GM18907 (cell line): ENCODE data around the gene CCDC134.

Experiments
- ATAC-seq: cut with Tn5 transposase; IDR thresholded peaks from one replicate; pipeline ENCODE4 v1.9.1; 2021; ENCODE audit warnings: mild to moderate bottlenecking, moderate library complexity; ENCODE audit not compliant: unreplicated experiment

Gene CCDC134

DNA sequence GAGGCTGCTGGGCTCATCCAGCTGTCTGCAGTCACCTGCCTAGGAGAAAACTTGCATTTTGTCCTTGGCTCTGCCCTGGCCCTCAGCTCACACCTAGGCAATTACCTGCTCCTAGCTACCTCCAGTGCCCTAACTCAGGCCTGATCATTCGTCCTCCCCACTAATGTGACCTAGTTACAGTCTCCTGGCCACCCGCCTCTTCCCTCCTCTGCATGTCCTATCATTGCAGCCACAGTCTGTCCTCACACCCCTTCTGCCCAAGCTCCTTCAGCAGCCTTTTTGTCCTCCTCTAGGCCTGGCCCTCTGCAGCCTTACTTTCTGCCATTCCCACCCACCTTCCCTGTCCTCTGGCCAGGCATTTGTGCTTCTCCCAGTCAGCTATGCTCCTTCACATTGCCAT, 17.7 kb upstream of the CCDC134 start:
- no peak for ATAC-seq

DNA sequence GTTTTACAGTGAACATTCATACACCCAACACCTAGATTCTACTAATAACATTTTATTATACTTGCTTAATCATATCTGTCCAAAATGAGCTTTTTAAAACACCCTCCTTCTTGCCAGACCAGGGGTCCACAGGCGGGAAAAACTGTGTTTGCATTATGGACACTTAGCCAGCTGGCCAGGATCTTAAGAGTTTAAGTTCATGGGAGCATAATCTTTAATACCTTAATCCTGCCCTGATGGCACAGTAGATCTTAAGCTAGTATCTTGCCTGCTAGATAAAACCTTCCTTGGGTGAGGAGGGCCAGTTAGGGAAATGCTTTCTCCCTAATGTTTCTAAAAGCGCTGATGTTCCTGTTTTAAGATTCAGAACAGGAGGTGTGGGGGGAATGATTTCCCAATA, 13.1 kb upstream of the CCDC134 start:
- no peak for ATAC-seq

DNA sequence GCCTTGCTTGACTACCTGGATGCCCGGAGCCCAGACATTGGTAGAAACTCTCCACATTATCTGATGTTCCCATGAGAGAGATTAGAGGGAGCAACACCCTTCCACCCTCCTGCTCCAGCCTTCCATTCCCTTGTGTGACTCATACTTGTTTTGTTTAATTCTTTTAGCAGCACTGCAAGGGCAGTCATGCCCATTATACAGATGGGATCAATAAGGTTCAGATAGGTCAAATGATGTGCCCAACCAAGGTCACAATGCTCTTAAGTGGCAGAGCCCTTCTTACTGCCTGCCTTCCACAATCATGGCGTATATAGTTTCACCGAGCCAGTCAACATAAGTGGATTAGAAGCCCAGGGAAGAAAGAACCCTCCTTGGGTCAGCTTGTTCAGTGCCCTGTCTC, 6.6 kb upstream of the CCDC134 start:
- ATAC-seq = no peak

DNA sequence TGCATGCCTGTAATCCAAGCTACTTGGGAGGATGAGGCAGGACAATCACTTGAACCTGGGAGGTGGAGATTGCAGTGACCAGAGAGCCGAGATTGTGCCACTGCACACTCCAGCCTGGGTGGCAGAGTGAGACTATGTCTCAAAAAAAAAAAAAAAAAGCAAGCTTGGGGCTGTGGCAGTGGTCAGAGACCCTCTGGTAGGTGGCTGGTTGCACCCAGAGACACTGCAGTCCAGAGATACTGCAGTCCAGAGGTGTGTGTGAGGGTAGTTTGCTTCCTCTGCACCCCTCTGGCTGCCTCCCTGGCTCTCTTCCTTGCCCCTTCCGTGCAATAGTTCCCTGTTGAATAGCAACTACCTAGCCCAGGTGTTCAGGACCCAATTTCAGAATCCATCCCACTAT, 1.7 kb upstream of the CCDC134 start:
- ATAC-seq = no peak

DNA sequence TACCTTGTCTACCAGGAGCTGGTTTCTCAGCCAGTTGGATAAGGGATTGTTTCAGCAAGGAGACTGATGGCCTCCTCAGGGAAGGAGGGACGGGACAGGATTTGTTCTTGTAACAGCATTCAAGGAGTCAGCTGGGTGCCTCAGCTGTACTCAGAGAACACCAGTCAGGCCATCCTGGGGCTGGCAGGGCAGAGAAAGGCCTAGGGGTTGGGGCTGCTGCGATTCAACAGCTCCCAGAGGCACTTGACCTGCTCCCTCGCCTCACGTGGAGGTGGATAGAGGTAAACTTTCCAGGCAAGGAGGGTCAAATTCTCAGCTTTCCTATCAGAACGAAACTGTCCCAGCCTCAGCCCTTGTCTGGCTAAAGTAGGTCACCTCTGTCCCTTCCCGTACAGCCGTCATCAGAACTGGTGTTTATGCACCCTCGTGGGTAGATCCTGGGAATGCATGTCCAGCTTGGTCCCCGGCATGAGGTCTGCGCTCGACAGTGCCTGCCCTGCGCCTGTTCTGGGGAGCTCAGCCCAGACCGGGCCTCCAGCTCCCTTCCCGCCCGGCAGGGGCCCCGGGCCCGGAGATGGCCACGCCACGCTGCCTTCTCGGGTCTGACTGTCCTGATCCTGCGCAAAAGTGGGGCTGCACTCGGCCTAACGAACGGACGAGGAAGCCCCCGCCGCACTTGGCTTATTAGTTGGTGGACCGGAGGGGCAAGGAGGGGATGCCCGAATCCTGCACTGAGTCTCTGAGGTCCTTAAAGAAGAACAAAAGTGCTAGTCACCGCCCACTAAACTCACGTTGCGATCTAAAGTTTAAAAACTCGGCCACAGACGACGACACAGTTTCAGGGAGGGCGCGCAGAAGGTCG, 762 bp upstream of the CCDC134 start:
- peak; percentile 19 for ATAC-seq

DNA sequence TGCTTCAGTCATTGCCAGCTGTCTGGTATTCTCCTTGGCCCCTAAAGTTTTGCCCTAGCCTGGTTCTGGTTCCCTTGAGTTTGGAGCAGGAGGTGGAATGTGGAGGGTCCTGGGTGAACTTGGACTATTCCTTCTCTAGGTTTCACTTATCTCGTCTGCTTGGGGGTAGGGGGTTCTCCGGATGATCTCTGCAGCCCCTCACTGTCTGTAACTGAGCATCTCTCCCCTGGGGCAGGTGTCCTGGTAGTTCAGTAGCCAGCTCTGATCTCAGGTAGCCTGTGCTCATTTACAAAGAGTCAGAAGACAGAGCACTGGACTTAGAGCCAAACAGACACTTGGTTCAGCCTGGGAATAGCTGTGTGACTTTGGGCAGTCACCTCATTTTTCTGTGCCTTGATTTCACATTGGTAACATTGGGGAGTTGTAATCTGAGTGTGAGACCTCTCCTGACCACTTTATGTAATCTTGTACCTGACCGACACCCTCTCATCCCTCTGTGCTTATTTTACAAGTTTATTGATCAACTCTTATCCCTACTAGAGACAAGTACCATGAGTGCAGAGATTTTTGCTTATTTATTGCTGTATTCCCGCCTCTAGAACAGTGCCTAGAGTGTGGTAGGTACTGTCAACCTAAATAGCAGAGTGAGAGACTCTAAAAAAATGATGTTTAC, 804 bp downstream of the CCDC134 start:
- no peak for ATAC-seq

DNA sequence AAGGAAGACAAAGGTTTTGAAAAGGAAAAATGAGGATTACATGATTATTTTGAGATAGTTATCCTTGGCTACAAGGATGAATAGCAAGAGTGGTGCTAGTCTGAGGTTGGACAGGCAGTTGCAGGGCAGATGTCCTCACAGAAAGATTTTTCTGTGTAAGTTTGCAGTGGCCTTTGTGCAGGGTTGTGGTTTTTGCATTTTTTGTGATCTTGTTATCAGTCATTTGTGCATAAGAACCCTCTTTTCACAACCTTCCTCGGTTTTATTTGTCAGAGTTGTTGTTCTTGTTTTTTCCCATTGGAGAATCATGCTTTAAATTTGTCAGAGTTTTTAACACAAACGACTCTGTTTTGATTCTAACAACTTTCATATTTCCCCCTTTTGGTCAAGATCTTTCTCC, 1.4 kb downstream of the CCDC134 start:
- ATAC-seq = no peak

DNA sequence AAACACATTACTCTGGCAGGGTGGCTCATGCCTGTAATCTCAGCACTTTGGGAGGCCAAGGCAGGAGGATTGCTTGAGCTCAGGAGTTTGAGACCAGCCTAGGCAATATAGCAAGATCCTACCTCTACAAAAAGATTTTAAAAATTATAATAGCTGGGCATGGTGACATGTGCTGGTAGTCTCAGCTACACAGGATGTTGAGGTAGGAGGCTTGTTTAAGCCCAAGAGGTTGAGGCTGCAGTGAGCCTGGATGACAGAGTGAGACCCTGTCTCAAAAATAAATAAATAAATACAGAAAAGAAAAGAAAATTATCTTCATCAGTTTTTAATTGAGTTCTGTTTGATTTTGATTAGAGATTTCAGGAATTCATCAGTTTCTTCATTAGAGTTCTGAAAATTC, 5.2 kb downstream of the CCDC134 start:
- no peak for ATAC-seq

DNA sequence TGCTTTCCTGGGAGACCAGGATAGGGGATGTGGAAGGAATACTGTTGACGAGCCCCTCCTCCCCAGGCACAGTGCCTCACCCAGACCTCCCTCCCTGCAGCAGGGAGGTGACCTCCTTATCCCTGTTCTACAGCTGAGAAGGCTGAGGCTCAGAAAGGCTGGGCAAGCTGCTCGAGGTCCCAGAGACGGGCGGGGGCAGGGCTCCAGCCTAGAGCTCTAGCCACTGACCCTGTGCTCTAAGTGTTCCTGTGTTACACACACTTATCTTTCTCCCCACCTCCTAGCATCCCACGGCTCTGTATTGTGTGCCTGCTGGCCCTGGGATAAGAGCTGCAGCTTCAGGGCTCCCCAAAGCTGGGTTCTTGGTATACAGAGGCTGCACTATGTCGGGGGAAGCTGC, 7.9 kb downstream of the CCDC134 start:
- ATAC-seq = no peak

DNA sequence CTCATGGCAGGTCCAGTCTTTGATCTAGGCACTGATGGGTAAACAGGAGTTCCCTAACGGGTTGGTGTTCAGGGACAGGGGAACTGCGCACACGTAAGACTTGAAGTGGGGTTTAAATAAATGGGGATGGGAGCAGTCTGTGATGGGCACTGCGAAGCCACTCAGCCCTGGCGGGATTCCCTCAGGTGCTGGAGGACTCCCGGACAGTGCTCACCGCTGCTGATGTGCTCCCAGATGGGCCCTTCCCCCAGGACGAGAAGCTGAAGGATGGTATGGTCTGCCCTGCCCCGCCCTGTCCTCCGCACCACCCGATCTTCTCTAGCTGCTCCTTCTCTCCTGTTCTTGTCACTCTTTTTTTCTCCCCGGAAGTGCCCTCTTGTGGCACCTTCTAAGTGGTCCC, 9.5 kb downstream of the CCDC134 start:
- ATAC-seq = no peak

DNA sequence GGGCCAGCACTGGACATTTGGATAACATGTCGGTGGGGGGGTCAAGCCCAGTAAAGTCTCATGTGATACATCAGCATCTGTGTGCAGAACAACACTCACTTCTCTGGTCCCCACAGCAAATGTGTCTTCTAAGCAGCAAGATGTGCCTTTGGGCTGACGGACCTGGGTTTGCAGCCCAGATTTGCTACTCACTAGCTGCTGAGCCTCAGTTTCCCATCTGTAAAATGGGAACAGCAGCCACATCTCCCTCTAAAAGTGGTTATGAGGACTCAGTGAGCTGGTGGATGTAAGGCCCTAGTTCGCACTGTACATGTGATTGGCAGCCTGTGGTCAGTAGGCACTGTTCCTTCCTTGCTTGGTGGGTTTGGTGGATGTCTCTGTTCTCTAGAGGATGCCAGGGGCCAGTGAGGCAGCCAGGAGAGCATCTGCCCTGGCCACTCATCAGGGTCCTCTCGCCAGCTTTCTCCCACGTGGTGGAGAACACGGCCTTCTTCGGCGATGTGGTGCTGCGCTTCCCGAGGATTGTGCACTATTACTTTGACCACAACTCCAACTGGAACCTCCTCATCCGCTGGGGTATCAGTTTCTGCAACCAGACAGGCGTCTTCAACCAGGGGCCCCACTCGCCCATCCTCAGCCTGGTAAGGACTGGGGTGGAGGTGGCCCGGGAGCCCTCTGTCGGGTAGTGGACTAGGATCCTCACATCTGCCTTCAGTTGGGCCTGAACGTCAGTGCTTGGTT, 12.5 kb downstream of the CCDC134 start:
- ATAC-seq = no peak

DNA sequence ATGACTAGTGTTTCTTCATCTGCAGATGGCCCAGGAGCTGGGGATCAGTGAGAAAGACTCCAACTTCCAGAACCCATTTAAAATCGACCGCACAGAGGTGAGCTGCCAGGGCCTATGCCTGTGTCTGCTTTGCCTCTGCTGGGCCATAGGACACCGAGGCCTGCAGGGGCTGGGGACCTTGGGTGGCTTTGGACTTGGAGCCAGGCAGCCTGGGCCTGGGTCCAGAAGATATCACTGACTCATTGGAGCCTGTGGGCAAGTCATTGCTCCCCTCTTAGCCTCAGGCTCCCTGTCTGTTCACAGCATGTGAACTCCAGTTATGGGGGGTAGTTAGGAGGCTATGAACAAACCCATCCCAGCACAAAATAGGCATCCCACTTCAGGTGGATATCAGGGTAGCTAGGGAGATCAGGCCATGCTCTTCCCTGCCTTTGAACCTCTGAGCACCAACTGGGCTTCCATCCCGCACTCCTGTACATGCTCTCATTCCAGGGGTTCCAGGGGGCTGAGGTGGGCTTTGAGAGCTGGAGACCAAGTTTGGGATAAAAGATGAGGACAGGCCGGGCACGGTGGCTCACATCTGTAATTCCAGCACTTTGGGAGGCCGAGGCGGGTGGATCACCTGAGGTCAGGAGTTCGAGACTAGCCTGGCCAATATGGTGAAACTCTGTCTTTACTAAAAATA, 13.4 kb downstream of the CCDC134 start:
- ATAC-seq = no peak

DNA sequence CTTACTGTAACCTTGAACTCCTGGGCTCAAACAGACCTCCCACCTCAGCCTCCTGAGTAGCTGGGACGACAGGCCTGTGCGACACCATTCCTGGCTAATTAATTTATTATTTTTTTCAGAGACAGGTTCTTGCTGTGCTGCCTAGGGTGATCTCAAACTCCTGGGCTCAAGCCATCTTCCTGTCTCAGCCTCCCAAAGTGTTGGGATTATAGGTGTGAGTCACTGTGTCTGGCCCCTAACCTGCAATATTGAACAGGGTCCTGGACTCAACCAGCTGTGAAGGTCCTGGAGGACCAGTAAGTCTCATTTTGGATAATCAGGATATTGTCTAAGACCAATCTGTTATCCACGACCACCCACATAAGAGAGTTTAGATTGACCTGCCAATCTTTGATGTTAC, 15.2 kb downstream of the CCDC134 start:
- no peak for ATAC-seq

DNA sequence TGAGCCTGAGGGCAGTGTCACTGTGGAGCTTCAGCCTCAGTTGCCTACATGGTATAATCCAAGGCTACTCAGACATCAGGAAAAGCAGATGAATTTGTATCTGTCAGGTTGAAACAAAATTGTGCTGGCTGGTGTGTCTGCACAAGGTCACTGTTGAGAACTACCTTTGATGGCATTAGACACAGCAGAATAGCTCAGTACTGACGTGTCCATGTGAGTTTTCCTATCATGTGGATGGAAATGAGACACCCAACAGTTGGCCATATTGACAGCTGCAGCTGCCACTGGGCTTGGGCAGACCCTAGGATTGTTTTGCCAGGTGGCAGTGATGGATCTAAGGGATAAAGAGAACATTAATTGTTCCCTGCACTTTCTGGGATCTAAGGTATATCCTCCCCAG, 15.8 kb downstream of the CCDC134 start:
- no peak for ATAC-seq

DNA sequence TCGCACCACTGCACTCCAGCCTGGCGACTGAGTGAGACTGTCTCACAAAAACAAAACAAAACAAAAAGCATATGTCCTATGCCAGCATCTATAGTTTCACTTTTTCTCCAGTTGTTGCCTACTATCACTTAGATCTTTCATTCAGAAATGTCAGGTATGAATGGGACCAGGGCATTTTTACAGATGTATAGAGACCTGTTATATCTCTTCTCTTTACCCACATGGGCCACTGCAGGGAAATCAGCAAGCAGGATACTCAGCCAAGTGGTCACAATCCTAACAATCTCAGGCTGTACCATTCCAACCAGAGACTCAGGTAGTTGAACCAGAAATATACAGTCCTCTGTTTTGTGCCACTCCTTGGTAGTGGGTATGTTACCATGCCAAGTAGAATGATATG, 16.4 kb downstream of the CCDC134 start:
- ATAC-seq = no peak

DNA sequence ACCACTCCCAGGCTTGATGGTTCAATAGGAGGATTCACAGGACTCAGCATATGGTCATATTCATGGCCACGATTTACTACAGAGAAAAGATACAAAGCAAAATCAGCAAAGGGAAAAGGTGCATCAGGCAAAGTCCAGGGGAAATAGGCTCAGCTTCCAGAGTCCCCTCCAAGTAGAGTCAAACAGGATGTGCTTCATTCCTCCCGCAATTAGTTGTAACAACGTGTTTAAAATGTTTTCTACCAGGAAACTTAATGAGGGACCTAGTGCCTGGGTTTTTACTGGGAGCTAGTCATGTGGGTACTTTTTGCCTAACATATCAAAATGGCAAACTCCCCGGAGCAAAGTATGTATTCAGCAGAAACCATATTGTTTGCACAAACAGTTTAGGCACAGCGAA, 17.5 kb downstream of the CCDC134 start:
- ATAC-seq = no peak

DNA sequence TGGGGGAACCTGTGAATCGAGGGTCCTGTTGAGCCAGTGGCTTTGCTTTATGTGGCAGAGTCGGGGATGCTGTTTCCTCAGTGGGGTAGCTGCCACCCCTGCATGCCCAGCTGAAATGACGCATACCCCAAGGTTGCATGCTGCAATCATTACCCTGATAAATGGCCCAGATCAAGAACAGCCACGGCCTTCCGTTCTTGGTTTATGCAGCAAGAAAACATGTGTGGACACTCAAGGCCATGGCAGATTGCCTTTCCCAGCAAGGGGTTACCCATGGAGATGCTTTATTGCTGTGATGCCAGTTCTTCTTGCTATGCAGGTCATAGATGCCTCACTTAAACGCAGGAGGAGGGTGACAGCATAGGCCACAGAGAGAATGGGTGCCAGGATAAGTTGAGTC, 18.1 kb downstream of the CCDC134 start:
- no peak for ATAC-seq

DNA sequence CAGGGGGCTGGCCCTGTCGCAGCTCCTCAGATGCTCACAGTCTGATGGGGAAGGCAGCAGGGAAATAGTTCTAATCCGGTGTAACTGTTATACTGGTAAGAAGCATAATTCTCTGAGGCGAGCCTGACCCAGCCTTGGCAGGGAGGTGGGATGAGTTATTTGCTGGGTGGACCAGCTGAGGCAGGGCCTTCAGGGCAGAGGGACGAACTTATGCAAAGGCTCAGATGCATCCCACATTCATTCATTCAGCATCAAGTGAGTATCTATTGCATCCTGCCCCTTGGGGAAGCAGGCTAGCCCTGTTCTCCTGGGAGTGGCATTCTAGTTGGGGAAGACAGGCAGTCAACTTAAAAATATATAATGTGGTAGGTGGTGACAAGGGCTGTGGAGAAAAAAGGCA, 18.8 kb downstream of the CCDC134 start:
- no peak for ATAC-seq

DNA sequence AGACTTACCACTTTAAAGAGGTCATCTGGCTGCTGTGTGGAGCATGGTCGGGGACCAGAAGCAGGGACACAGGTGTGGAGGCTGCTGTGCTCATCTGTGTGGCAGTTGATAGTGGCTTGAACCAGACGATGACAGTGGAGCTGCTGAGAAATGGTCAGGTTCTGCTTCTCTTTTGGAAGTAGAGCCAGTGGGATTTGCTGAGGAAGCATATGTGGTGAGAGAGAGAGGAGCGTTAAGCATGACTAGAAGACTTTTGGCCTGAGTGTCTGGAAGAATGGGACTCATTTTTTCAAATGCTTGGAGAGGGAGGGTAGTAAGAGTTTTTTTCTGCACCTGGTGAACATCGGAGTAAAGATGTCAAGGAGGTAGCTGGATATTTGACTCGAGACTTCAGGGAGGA, 20.0 kb downstream of the CCDC134 start:
- no peak for ATAC-seq

DNA sequence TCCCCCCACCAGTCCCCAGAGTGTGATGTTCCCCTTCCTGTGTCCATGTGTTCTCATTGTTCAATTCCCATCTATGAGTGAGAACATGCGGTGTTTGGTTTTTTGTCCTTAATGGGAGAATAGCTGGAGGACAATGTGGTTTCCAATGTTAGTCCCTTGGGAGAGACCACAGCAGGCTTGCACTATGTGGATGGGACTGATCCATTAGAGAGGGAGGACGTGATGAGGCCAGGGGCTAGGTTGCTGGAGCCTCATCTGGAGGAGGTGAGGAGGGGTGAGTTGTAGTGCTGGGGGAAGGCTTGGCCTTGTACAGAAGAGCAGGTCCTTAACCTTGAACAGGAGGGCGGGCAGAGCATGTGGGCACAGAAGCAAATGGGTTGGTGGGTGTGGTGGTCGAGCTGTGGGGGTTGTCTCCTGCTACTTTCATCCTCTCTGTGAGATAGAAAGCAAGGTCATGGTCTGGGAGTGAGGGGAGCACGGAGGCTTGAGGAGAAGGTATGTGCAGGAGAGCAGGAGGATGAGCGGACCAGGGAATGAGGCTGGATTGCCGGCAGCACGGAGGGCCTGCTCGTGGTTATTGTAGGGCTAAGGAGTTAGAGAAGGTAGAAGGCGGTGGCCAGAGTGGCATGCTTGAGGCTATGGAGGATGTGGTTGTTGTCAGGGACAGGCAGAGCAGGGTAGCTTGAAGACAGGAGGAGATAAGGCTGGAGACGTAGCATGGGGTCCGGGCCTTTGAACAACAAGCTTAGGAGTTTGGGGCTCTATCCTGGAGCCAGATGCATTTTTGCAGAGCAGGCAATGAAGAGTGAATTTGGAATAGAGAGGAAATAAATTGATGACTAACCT, 21.2 kb downstream of the CCDC134 start:
- ATAC-seq = no peak
